Smooth muscle cell (in vitro differentiated cells): ENCODE measurements around the gene PSMA6. TPM values are rescaled to one million over a fixed set of nuclear protein-coding genes. Genes with fewer than 3 reads are reported as not detected.

Source experiments
- DNase-seq: peaks from one replicate; lab custom pipeline; 2025; ENCODE audit not compliant: unreplicated experiment; lab: John Stamatoyannopoulos, UW
- H2AFZ ChIP-seq: fragments of 200-600 bp; sonication (generic); 2 replicates; pipeline ENCODE4 v1.6.0; 2016; ENCODE audit warnings: antibody characterized with exemption, low read depth, mild to moderate bottlenecking
- H3F3A ChIP-seq: fragments of 200-600 bp; sonication (generic); 2 replicates; pipeline ENCODE4 v1.6.0; 2017; ENCODE audit warnings: antibody characterized with exemption, low read depth
- H3K27ac ChIP-seq: fragments of 200-600 bp; sonication (generic); 2 replicates; pipeline ENCODE4 v1.5.1; 2016; ENCODE audit warnings: low read depth, mild to moderate bottlenecking
- H3K27me3 ChIP-seq: fragments of 200-600 bp; sonication (generic); 2 replicates; pipeline ENCODE4 v1.6.1; 2016; ENCODE audit warnings: low read depth, mild to moderate bottlenecking
- H3K36me3 ChIP-seq: fragments of 200-600 bp; sonication (generic); 2 replicates; pipeline ENCODE4 v1.5.1; 2016; ENCODE audit warnings: low read depth
- H3K4me1 ChIP-seq: fragments of 200-600 bp; sonication (generic); 2 replicates; pipeline ENCODE4 v1.5.1; 2016; ENCODE audit warnings: low read depth
- H3K4me2 ChIP-seq: fragments of 200-600 bp; sonication (generic); 2 replicates; pipeline ENCODE4 v1.6.0; 2016; ENCODE audit warnings: mild to moderate bottlenecking
- H3K4me3 ChIP-seq: fragments of 200-600 bp; sonication (generic); 2 replicates; pipeline ENCODE4 v1.5.1; 2016; ENCODE audit warnings: mild to moderate bottlenecking
- H3K79me2 ChIP-seq: fragments of 200-600 bp; sonication (generic); 2 replicates; pipeline ENCODE4 v1.6.0; 2016; ENCODE audit warnings: low read depth, mild to moderate bottlenecking
- H3K9ac ChIP-seq: fragments of 200-600 bp; sonication (generic); 2 replicates; pipeline ENCODE4 v1.6.0; 2016; ENCODE audit warnings: low read depth
- H3K9me3 ChIP-seq: fragments of 200-600 bp; sonication (generic); replicated peaks from 2 replicates; pipeline ENCODE4 v1.5.1; 2016; ENCODE audit warnings: low read depth
- H4K20me1 ChIP-seq: fragments of 200-600 bp; sonication (generic); 2 replicates; pipeline ENCODE4 v1.6.0; 2016; ENCODE audit warnings: low read depth
- WGBS: methylation state at CpG from one replicate; pipeline ENCODE4 v1.1.7; 2016; ENCODE audit warnings: low lambda C conversion rate; 5-methylcytosine and 5-hydroxymethylcytosine counted together
- polyA plus RNA-seq: library from polyadenylated mRNA; unstranded; fragments of >200 nt; fragmentation: Nextera tagmentation; extraction: Ambion mirVana; gene quantifications from 2 replicates; pipeline ENCODE4 v1.2.1, GENCODE V29; 2016
- total RNA-seq: library from RNA; depleted of rRNA; stranded (reverse); fragments of >200 nt; gene quantifications from 2 replicates; pipeline ENCODE4 v1.2.3, GENCODE V29; 2014
- TF ChIP-seq, protein P1 (sequence below): fragments of 200-600 bp; sonication (generic); IDR thresholded peaks from 2 replicates; pipeline ENCODE4 v1.5.1; 2017; ENCODE audit warnings: borderline replicate concordance, mild to moderate bottlenecking, antibody characterized with exemption; ENCODE audit not compliant: insufficient read depth, poor library complexity, severe bottlenecking

The PSMA6 gene
- 250 and 315 TPM in 2 replicates for total RNA-seq
- 251 and 255 TPM in 2 replicates for polyA plus RNA-seq

DNA sequence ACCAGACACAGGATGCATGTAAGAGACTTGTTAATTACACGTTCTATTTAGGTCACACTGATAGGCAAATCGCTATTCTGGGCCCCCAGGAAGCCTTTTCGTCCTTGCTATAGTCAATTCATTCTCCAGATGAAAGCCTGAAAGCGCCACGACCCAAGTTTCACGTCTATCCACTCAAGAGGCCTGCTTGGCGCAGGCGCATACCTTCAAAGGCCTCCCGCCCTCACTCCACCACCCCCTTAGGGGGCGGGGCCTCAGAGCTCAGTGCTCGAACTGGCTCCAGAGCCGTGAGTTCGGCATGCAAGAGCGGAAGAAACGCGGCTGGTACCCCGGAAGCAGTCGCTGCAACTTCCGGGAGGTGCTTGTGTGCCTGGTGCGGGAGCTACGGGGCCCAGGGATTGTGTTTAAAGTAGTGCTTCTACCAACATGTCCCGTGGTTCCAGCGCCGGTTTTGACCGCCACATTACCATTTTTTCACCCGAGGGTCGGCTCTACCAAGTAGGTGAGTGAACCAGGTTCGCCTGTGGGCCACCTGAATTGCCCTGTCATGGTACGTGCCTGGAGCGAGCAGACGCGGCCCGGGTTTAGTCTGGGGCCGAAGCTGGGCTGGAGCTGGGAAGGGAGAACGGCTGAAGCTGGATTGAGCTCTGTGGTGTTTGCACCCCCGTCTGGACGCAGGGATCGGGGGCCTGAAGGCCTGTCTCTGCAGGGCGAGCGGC is at the start of gene PSMA6:
PSMA6 (plus strand) TSS at position 332 of the 719 bp plus-strand sequence; CDS start at position 427, 95 bp downstream.
- Histone ChIP-seq H3K36me3 (no peaks in the 10 kb centered on the region), H4K20me1 (peaks cover 42% of the 10 kb centered on the region), H3K9me3 (no peaks in the 10 kb centered on the region), H3K27ac (peak within 1 kb of the TSS; percentile 90), H2AFZ (peak within 1 kb of the TSS; percentile 81), H3K27me3 (no peaks in the 10 kb centered on the region), H3K4me1 (peaks cover 14% of the 10 kb centered on the region), H3K79me2 (peaks cover 49% of the 10 kb centered on the region), H3K4me2 (peak within 1 kb of the TSS; percentile 88), H3K4me3 (peak within 1 kb of the TSS; percentile 88), H3K9ac (peak within 1 kb of the TSS; percentile 92), H3F3A (no peaks in the 10 kb centered on the region)
- peak; percentile 91 for DNase-seq
- TF ChIP-seq, protein P1, sequence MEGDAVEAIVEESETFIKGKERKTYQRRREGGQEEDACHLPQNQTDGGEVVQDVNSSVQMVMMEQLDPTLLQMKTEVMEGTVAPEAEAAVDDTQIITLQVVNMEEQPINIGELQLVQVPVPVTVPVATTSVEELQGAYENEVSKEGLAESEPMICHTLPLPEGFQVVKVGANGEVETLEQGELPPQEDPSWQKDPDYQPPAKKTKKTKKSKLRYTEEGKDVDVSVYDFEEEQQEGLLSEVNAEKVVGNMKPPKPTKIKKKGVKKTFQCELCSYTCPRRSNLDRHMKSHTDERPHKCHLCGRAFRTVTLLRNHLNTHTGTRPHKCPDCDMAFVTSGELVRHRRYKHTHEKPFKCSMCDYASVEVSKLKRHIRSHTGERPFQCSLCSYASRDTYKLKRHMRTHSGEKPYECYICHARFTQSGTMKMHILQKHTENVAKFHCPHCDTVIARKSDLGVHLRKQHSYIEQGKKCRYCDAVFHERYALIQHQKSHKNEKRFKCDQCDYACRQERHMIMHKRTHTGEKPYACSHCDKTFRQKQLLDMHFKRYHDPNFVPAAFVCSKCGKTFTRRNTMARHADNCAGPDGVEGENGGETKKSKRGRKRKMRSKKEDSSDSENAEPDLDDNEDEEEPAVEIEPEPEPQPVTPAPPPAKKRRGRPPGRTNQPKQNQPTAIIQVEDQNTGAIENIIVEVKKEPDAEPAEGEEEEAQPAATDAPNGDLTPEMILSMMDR: no peak
- WGBS: under 1% methylated on average over 40 of the region's 40 CpGs

DNA sequence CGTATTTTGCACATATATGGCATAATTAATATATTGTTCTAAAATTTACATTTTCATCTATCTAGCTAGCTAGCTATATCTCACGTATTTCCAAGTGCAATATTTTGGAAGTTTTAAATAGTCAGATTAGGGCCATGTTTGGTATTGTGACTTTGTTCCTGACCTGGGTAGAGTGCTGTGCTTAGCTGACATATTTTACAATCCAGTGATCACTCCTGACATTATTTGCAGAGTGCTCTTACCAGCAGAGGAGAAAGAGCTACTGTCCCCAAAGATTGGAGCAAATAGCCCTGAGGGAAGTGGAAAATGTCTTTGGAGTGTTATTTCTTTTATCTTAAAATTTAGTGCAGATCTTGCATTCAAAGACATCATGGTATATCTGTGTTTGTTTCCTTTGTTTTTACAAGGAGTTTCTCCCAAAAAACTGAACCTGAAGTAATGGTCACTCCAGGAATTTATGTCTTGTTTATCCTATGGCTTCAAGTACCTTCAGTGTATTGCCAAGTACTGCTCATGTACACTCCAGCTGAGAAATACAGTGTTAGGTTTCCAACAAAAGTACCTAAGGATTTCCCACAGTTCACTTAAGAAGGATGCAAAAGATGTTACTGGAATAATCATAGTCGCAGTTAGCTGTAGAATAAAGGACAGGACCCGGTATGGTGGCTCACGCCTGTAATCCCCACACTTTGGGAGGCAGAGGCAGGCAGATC is 49.4 kb upstream of the PSMA6 start:
- Histone ChIP-seq H4K20me1 (no peaks in the 10 kb centered on the region), H3K4me2 (no peak overlapping the region), H3K27me3 (no peaks in the 10 kb centered on the region), H3K4me1 (no peaks in the 10 kb centered on the region), H3F3A (peaks cover 15% of the 10 kb centered on the region), H3K36me3 (no peaks in the 10 kb centered on the region), H2AFZ (no peak overlapping the region), H3K9ac (no peak overlapping the region), H3K9me3 (no peaks in the 10 kb centered on the region), H3K27ac (no peak overlapping the region), H3K79me2 (no peaks in the 10 kb centered on the region), H3K4me3 (no peak overlapping the region)
- WGBS: 93% methylated on average over 5 of the region's 5 CpGs
- no peak for DNase-seq
- TF ChIP-seq, protein P1: no peak

DNA sequence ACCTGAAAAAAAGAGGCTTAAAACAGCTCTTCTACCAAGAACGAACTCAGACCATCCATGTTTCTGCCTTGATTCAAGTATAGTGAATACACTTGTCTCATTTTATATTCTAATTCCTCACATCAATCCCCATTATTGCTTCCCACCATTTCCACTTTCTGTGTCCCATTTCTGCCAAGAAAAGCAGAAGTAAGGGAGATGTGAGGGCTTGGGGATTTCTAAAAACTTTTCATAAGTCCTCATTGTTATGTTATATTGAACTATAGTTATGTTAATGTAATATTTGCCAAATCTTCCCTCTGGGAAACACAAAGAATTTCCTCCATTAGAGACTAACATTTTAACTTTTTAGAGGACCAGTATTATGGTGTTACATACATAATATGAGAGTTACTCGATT is 48.2 kb upstream of the PSMA6 start:
- Histone ChIP-seq H3K79me2 (no peaks in the 10 kb centered on the region), H3K9me3 (no peaks in the 10 kb centered on the region), H4K20me1 (no peaks in the 10 kb centered on the region), H3K9ac (no peak overlapping the region), H3K27me3 (no peaks in the 10 kb centered on the region), H2AFZ (no peak overlapping the region), H3K36me3 (no peaks in the 10 kb centered on the region), H3K27ac (no peak overlapping the region), H3F3A (peaks cover 25% of the 10 kb centered on the region), H3K4me1 (no peaks in the 10 kb centered on the region), H3K4me3 (no peak overlapping the region), H3K4me2 (no peak overlapping the region)
- TF ChIP-seq, protein P1: no peak
- 96% methylated on average over 2 of the region's 2 CpGs for WGBS
- DNase-seq: no peak
